ENCODE data around the gene ST7. TPM values are rescaled to one million over a fixed set of nuclear protein-coding genes. Genes with fewer than 3 reads are reported as not detected.

The ST7 gene
- total and polyA plus RNA-seq, 2 experiments from 2014 or later = 9.9 to 18.3 TPM

GRCh38 chr7:117238472-117238871 lies 285.2 kb downstream of the ST7 start:
- no peak overlapping the region for H3K4me3 Mint-ChIP-seq
- Histone ChIP-seq H3K27ac (ENCODE audit: low read depth) (no peak overlapping the region), H3K79me2 (replicated peaks; ENCODE audit: insufficient read depth) (no peaks in the 10 kb centered on the region), H3K9me2 (ENCODE audit: insufficient read depth) (peaks cover 9% of the 10 kb centered on the region), H2AFZ (no peak overlapping the region), H3K36me3 (ENCODE audit: insufficient read depth) (no peaks in the 10 kb centered on the region), H3K27me3 (ENCODE audit: insufficient read depth) (no peaks in the 10 kb centered on the region), H4K20me1 (replicated peaks; ENCODE audit: insufficient read depth) (no peaks in the 10 kb centered on the region), H3K4me1 (ENCODE audit: insufficient read depth) (no peaks in the 10 kb centered on the region), H3F3A (replicated peaks; ENCODE audit: low read depth) (no peaks in the 10 kb centered on the region), H3K4me3 (no peak overlapping the region), H3K4me2 (no peak overlapping the region)
- TF ChIP-seq ZNF462 (CRISPR knock-in tag; IDR thresholded peaks at IDR 0.05) (no peak), ZNF331 (CRISPR knock-in tag; IDR thresholded peaks at IDR 0.05; ENCODE audit: low read depth) (no peak), POLR2AphosphoS5 (IDR thresholded peaks at IDR 0.05; ENCODE audit: low read depth) (no peak), REST (IDR thresholded peaks at IDR 0.05; ENCODE audit: unreplicated experiment) (no peak), STAT1 (IDR thresholded peaks at IDR 0.05; ENCODE audit: unreplicated experiment) (no peak)
- no peaks in the 10 kb centered on the region for H3K4me1 Mint-ChIP-seq
- ATAC-seq (no peak), DNase-seq (ENCODE audit: low spot score) (no peak)
- H3K36me3 Mint-ChIP-seq (ENCODE audit: low read depth) = no peaks in the 10 kb centered on the region
- 0 out of 3 replicates have a peak, but pooled peaks cover 2% of the 10 kb centered on the region for H3K9me3 Mint-ChIP-seq
- no peak overlapping the region for H3K27ac Mint-ChIP-seq
- no peaks in the 10 kb centered on the region for H3K27me3 Mint-ChIP-seq (ENCODE audit: insufficient read depth, low read depth, poor library complexity)
